ENCODE data around the gene EIF4E1B. TPM values are rescaled to one million over a fixed set of nuclear protein-coding genes. Genes with fewer than 3 reads are reported as not detected.

EIF4E1B gene
- total RNA-seq, 1 experiment from 2014 or later: 0.97 TPM

DNA sequence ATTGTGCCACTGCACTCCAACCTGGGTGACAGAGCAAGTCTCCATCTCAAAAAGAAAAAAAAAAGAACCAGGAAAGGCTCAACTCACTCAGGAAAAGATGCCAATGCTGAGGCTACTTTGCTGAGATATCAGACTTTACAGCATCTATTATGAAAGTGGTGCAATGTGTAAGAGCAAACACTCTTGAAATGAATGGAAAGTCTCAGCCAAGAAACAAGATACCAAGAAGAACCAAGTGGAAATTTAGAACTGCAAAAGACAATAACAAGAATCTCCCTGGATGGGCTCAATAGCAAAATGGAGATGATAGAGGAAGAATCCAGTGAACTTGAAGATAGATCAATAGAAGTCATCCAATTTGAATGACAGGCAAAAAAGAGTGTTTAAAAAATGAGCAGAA, 54.5 kb downstream of the EIF4E1B start:
- DNase-seq: no peak
- Histone ChIP-seq H3K36me3 (replicated peaks; ENCODE audit: control insufficient read depth, insufficient read depth, low read length) (no peaks in the 10 kb centered on the region), H3K4me3 (ENCODE audit: insufficient read depth, low read depth, low read length) (no peak overlapping the region), H3K27me3 (ENCODE audit: control insufficient read depth, insufficient read depth, low read length) (peaks cover 2% of the 10 kb centered on the region; the same call in 1 of the 2 replicates)

DNA sequence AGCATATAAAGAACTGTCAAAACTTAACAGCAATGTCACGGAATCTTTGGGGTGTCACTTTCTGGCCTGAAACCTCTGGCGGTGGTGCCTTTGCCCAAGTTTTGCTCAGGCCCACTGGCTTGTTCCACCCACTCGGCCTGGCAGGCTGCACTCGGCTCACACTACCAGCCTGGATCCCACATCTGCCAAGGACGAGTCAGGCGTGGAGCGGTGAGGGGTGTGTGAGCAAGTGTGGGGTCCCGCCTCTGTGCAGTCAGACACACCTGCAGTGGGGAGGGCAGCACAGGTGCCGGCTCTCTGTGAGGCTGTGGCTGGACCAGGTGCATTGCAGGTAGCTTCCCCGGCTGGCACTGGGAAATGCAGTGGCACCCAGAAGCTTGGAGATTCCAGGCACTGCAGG, 56.8 kb downstream of the EIF4E1B start:
- Histone ChIP-seq H3K36me3 (replicated peaks; ENCODE audit: control insufficient read depth, insufficient read depth, low read length) (no peaks in the 10 kb centered on the region), H3K27me3 (ENCODE audit: control insufficient read depth, insufficient read depth, low read length) (no peaks in the 10 kb centered on the region), H3K4me3 (ENCODE audit: insufficient read depth, low read depth, low read length) (no peak overlapping the region)
- DNase-seq: no peak

DNA sequence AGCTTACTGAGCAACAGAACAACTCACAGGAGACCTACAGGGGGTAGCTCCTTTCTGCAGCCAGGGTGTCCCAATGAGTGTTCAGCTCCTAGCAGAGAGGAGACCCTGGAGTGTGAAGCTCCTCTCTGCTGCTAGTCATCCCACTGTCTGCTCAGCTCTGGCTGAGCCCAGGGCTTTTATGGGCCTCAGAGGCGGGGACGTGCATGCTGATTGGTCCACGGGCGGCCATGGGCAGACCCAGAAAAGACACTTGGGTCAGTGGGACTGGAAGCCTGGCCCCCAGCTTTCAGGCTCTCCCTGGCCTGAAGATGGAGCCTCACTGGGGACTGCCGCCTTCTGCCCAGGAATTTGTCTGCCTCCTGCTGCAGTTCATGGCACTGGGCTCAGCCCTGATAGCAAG, 57.4 kb downstream of the EIF4E1B start:
- Histone ChIP-seq H3K27me3 (ENCODE audit: control insufficient read depth, insufficient read depth, low read length) (no peaks in the 10 kb centered on the region), H3K4me3 (ENCODE audit: insufficient read depth, low read depth, low read length) (no peak overlapping the region), H3K36me3 (replicated peaks; ENCODE audit: control insufficient read depth, insufficient read depth, low read length) (no peaks in the 10 kb centered on the region)
- peak; percentile 87 for DNase-seq

DNA sequence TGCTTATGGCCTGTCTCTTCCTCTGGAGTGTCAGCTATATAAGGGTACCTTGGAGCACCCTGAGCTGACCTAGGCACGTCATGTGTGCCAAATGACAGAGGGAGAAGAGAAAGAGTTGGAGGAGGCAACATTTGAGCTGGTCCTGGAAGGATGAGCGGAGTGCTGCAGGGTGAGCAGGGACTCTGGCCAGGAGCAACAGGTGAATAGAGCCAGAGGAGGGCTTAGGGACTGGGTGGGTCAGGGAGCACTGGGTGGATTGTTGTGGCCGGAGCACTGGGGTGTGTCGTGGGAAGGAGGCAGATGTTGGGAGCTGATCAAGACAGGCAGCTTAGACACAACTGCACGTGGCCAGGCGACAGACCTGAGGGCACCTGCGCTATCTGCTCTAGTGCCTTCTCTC, 60.4 kb downstream of the EIF4E1B start:
- H3K27me3 ChIP-seq (ENCODE audit: control insufficient read depth, insufficient read depth, low read length): no peaks in the 10 kb centered on the region
- no peak for DNase-seq
- no peaks in the 10 kb centered on the region for H3K36me3 ChIP-seq (replicated peaks; ENCODE audit: control insufficient read depth, insufficient read depth, low read length)
- H3K4me3 ChIP-seq (ENCODE audit: insufficient read depth, low read depth, low read length): no peak overlapping the region

DNA sequence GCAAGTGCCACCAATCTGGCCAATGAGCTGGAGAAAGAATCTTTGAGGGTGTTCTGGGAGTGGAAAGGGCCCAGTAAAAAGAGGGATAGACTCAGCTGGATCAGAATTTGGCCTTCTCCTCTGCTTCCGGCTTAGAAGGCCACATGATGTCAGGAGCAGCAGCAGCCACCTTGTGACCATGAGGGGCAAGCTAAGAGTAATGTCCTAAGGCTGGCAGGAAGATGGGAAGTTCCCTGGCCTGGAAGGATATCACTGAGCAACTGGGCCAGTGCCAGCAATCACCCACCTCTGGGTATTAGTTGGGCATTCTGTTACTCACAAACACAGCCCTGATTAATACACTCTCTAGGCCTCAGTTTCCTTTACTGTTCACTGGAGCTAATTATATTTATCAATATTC, 61.0 kb downstream of the EIF4E1B start:
- DNase-seq: no peak
- no peaks in the 10 kb centered on the region for H3K27me3 ChIP-seq (ENCODE audit: control insufficient read depth, insufficient read depth, low read length)
- no peaks in the 10 kb centered on the region for H3K36me3 ChIP-seq (replicated peaks; ENCODE audit: control insufficient read depth, insufficient read depth, low read length)
- no peak overlapping the region for H3K4me3 ChIP-seq (ENCODE audit: insufficient read depth, low read depth, low read length)

DNA sequence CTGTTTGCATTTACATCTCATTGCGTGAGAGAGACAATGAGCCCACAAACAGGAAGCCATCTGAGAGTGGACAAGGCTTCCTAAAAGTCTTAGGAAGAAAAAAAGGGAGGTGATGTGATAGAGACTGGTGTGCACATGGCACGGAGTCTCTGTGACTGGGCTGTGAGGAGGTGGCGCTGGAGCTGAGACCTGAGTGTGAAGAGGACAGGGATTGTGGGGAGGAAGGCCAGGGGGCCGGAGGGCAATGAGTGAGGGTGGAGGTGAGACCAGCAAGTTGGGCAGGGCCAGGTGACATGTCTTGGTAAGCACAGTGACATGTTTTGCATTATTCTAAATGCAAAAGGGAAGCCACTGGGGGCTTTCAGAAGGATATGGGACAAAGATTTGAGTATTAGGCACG, 61.9 kb downstream of the EIF4E1B start:
- Histone ChIP-seq H3K36me3 (replicated peaks; ENCODE audit: control insufficient read depth, insufficient read depth, low read length) (no peaks in the 10 kb centered on the region), H3K27me3 (ENCODE audit: control insufficient read depth, insufficient read depth, low read length) (no peaks in the 10 kb centered on the region), H3K4me3 (ENCODE audit: insufficient read depth, low read depth, low read length) (no peak overlapping the region)

DNA sequence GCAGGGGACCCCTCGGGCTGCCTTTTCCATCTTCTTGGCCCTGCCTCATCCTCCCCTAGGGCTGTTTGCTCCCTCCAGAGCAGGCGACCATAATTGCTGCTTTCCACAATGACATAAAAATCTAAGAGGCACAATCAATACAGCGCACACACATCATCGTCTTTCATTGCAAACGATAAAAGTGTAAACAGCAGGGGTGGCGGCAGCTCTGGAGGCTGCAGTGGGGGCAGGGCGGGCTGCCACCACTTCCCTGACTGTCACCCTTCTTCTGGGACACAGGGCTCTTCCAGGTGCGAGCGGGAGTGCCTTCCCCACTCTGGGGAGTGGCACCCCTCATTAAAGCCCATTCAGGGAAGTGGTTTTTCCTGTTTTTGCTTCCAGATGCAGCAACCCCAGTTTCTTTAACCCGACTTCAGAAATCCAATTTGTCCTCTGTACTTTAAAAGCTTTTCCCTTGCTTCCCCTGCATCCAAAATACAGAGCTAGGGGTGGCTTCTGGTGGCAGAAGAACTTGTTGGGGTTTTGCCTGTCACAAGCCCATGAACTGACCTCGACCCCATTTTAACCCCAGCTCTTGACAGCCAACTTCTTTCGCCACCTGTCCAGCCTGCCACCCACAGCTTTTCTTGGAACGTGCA, 62.5 kb downstream of the EIF4E1B start:
- Histone ChIP-seq H3K4me3 (ENCODE audit: insufficient read depth, low read depth, low read length) (no peak overlapping the region), H3K36me3 (replicated peaks; ENCODE audit: control insufficient read depth, insufficient read depth, low read length) (no peaks in the 10 kb centered on the region), H3K27me3 (ENCODE audit: control insufficient read depth, insufficient read depth, low read length) (no peaks in the 10 kb centered on the region)
- DNase-seq: no peak

More for the DNA sequence above, 61.9 kb downstream of the EIF4E1B start:
- DNase-seq: no peak

DNA sequence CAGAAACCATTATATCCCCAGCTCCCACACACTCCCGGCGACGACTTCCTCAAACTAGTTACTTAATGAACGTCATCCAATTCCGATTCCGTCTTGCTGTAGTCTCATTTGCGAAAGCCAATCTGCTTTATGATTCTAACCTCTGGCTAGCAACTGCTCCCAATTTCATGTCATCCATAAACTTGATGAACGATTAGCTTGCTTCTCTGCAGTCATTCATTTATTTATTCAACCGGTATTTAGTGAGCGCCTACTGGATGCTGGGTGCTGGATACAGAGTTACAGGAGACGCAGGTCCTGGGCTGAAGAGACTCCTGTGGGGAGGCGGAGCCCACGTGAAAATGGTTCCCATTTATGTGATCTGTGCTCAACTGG, 63.0 kb downstream of the EIF4E1B start:
- Histone ChIP-seq H3K4me3 (ENCODE audit: insufficient read depth, low read depth, low read length) (no peak overlapping the region), H3K27me3 (ENCODE audit: control insufficient read depth, insufficient read depth, low read length) (no peaks in the 10 kb centered on the region), H3K36me3 (replicated peaks; ENCODE audit: control insufficient read depth, insufficient read depth, low read length) (no peaks in the 10 kb centered on the region)
- no peak for DNase-seq

DNA sequence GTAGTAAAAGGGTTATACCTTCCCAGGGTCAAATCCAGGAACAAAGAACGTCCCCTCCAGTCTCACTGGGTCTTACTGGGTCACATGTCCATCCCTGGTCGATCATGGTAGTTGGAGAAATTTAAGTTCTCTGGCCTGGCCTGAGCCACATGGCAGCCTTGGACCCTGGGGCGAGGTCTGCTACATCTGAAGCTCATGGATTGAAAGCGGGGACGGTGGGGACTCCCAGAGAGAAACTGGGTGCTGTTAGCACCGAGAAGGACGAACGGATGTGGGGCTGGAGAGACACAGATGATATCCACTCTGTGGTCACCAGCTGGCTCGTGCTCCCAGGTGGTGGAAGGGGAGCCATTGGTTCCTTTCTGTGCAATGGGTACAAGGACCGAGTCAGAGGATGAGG, 63.7 kb downstream of the EIF4E1B start:
- Histone ChIP-seq H3K4me3 (ENCODE audit: insufficient read depth, low read depth, low read length) (no peak overlapping the region), H3K27me3 (ENCODE audit: control insufficient read depth, insufficient read depth, low read length) (no peaks in the 10 kb centered on the region), H3K36me3 (replicated peaks; ENCODE audit: control insufficient read depth, insufficient read depth, low read length) (no peaks in the 10 kb centered on the region)
- no peak for DNase-seq

DNA sequence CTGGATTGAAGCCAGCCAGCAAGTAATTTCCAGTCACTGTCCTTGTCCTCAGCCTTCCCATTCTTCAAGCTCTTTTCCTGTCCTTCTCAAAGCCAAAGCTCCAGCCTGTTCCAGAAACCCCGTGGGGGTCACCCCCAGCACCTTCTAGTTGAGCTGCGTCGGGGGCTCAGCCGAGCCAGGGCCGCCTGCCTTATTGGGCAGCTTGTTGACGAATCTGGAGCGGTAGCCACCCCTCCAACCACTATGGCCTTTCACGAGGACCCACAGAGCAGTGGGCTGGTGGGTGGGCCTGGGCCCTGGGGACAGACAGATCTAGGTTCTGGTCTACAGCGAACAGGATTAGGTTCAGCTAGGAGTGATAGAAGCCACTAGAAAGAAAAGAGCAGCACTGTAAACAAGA, 64.2 kb downstream of the EIF4E1B start:
- H3K27me3 ChIP-seq (ENCODE audit: control insufficient read depth, insufficient read depth, low read length): no peaks in the 10 kb centered on the region

DNA sequence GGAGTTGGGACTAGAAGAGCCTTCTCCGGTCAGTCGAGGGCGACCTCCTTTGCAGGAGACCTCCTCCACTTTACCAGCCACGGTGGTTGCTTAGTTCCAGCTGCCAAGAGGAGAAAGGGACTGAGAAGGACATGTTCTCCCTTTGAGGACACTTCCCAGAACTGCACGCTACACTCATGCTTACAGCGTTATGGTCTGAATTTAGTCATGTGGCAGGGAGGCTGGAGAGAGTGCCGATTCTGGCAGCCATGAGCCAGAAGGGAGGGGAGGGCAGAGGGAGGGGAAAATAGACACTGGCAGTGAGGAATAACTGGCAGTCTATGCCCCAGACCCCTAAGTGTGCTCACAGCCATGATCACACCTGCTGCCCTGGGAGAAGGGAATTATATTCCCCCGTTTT, 64.6 kb downstream of the EIF4E1B start:
- Histone ChIP-seq H3K27me3 (ENCODE audit: control insufficient read depth, insufficient read depth, low read length) (no peaks in the 10 kb centered on the region), H3K36me3 (replicated peaks; ENCODE audit: control insufficient read depth, insufficient read depth, low read length) (no peaks in the 10 kb centered on the region), H3K4me3 (ENCODE audit: insufficient read depth, low read depth, low read length) (no peak overlapping the region)
- DNase-seq: no peak

More for the DNA sequence above, 64.2 kb downstream of the EIF4E1B start:
- Histone ChIP-seq H3K36me3 (replicated peaks; ENCODE audit: control insufficient read depth, insufficient read depth, low read length) (no peaks in the 10 kb centered on the region), H3K4me3 (ENCODE audit: insufficient read depth, low read depth, low read length) (no peak overlapping the region)
- DNase-seq: no peak

Other genes starting within 250 kb of the EIF4E1B start
- 46.9 and 56.2 TPM in 2 replicates for gene NOP16, start 242.1 kb upstream of the EIF4E1B start, total RNA-seq (2014; rRNA removed; shearing (Covaris generic))
- 232 and 237 TPM in 2 replicates for gene HIGD2A, start 241.9 kb upstream of the EIF4E1B start, total RNA-seq (2014; rRNA removed; shearing (Covaris generic))
- 50.5 and 67.2 TPM in 2 replicates for gene CLTB, start 214.1 kb upstream of the EIF4E1B start, total RNA-seq (2014; rRNA removed; shearing (Covaris generic))
- gene FAF2, start 182.3 kb upstream of the EIF4E1B start, total RNA-seq (2014; rRNA removed; shearing (Covaris generic)): 36.2 and 37.6 TPM in 2 replicates
- 67.4 and 75.6 TPM in 2 replicates for gene RNF44, start 93.3 kb upstream of the EIF4E1B start, total RNA-seq (2014; rRNA removed; shearing (Covaris generic))
- 0.04 and 0.21 TPM in 2 replicates for gene CDHR2, start 81.3 kb upstream of the EIF4E1B start, total RNA-seq (2014; rRNA removed; shearing (Covaris generic))
- 6.6 and 14.2 TPM in 2 replicates for gene GPRIN1, start 20.5 kb upstream of the EIF4E1B start, total RNA-seq (2014; rRNA removed; shearing (Covaris generic))
- 4.7 and 7.2 TPM in 2 replicates for gene SNCB, start 141 bp upstream of the EIF4E1B start, total RNA-seq (2014; rRNA removed; shearing (Covaris generic))
- gene TSPAN17, start 16.8 kb downstream of the EIF4E1B start, total RNA-seq (2014; rRNA removed; shearing (Covaris generic)): 39.8 and 50.7 TPM in 2 replicates
- 3.7 and 4.6 TPM in 2 replicates for gene UNC5A, start 179.9 kb downstream of the EIF4E1B start, total RNA-seq (2014; rRNA removed; shearing (Covaris generic))

Data from H7 (cell line).